GM23338 (cell line): ENCODE results near the gene FCRLA. TPM values are rescaled to one million over a fixed set of nuclear protein-coding genes. Genes with fewer than 3 reads are reported as not detected.
A peak's percentile ranks its signal among the peaks of the same experiment; 100 is the strongest.

Experiments
- ATAC-seq: fragments of 200-7000 bp; cut with Tn5 transposase; 3 replicates; pipeline ENCODE4 v1.9.1; 2020
- DNase-seq: peaks from one replicate; pipeline ENCODE4 v3.0.0-alpha.2; 2015; ENCODE audit warnings: low spot score
- H2AFZ ChIP-seq: fragments of 200-600 bp; sonication (generic); 2 replicates; pipeline ENCODE4 v1.8.0; 2016; ENCODE audit warnings: antibody characterized with exemption, mild to moderate bottlenecking, moderate library complexity
- H3F3A ChIP-seq: fragments of 200-600 bp; sonication (generic); replicated peaks from 2 replicates; pipeline ENCODE4 v1.8.0; 2017; ENCODE audit warnings: antibody characterized with exemption, mixed run types, low read depth
- H3K27ac ChIP-seq: fragments of 200-600 bp; sonication (generic); 2 replicates; pipeline ENCODE4 v1.6.1; 2016; ENCODE audit warnings: low read depth
- H3K27me3 ChIP-seq: fragments of 200-600 bp; sonication (generic); 2 replicates; pipeline ENCODE4 v1.8.0; 2016; ENCODE audit warnings: mild to moderate bottlenecking, mixed run types, moderate library complexity; ENCODE audit not compliant: insufficient read depth
- H3K36me3 ChIP-seq: fragments of 200-600 bp; sonication (generic); 2 replicates; pipeline ENCODE4 v1.8.0; 2016; ENCODE audit warnings: mild to moderate bottlenecking; ENCODE audit not compliant: insufficient read depth
- H3K4me1 ChIP-seq: fragments of 200-600 bp; sonication (generic); 2 replicates; pipeline ENCODE4 v1.8.0; 2016; ENCODE audit warnings: mild to moderate bottlenecking, moderate library complexity; ENCODE audit not compliant: insufficient read depth
- H3K4me2 ChIP-seq: fragments of 200-600 bp; sonication (generic); 2 replicates; pipeline ENCODE4 v1.7.1; 2017; ENCODE audit warnings: mixed run types
- H3K4me3 ChIP-seq: fragments of 200-600 bp; sonication (generic); 2 replicates; pipeline ENCODE4 v1.6.1; 2016; ENCODE audit warnings: mixed run types
- H3K79me2 ChIP-seq: fragments of 200-600 bp; sonication (generic); replicated peaks from 2 replicates; pipeline ENCODE4 v1.8.0; 2017; ENCODE audit warnings: mild to moderate bottlenecking; ENCODE audit not compliant: insufficient read depth
- H3K9me2 ChIP-seq: fragments of 200-600 bp; sonication (generic); 2 replicates; pipeline ENCODE4 v1.8.0; 2017; ENCODE audit not compliant: insufficient read depth
- H4K20me1 ChIP-seq: fragments of 200-600 bp; sonication (generic); replicated peaks from 2 replicates; pipeline ENCODE4 v1.8.0; 2017; ENCODE audit warnings: mild to moderate bottlenecking; ENCODE audit not compliant: insufficient read depth
- H3K27ac Mint-ChIP-seq: 2 replicates; pipeline ENCODE4 v1.8.0; 2020; ENCODE audit warnings: inconsistent platforms, mild to moderate bottlenecking, moderate library complexity, mixed read lengths
- H3K27me3 Mint-ChIP-seq: 3 replicates; pipeline ENCODE4 v1.8.0; 2022; ENCODE audit warnings: low read depth, mild to moderate bottlenecking, moderate library complexity, mixed read lengths, inconsistent platforms; ENCODE audit not compliant: insufficient read depth, poor library complexity
- H3K36me3 Mint-ChIP-seq: 3 replicates; pipeline ENCODE4 v1.8.0; 2021; ENCODE audit warnings: low read depth, mild to moderate bottlenecking, inconsistent platforms, moderate library complexity, mixed read lengths
- H3K4me1 Mint-ChIP-seq: 3 replicates; pipeline ENCODE4 v1.8.0; 2020; ENCODE audit warnings: mild to moderate bottlenecking, inconsistent platforms, mixed read lengths
- H3K4me3 Mint-ChIP-seq: 3 replicates; pipeline ENCODE4 v1.8.0; 2021; ENCODE audit warnings: moderate library complexity, mild to moderate bottlenecking, inconsistent platforms, mixed read lengths
- H3K9me3 Mint-ChIP-seq: 3 replicates; pipeline ENCODE4 v1.8.0; 2020; ENCODE audit warnings: moderate library complexity, mild to moderate bottlenecking, inconsistent platforms, mixed read lengths
- CREB1 ChIP-seq: fragments of 250-450 bp; sonication (Bioruptor Pico); IDR thresholded peaks from 2 replicates; pipeline ENCODE4 v1.5.0; 2020; ENCODE audit warnings: low read depth, mild to moderate bottlenecking, moderate library complexity
- EZH2 ChIP-seq: fragments of 200-600 bp; sonication (generic); IDR thresholded peaks from one replicate; pipeline ENCODE4 v1.8.0; 2017; ENCODE audit warnings: antibody characterized with exemption, mild to moderate bottlenecking, low read depth; ENCODE audit not compliant: unreplicated experiment
- JUNB ChIP-seq: IDR thresholded peaks from one replicate; pipeline ENCODE4 v1.6.1; 2016; ENCODE audit warnings: antibody characterized with exemption; ENCODE audit not compliant: unreplicated experiment
- STAT1 ChIP-seq: IDR thresholded peaks from one replicate; pipeline ENCODE4 v1.6.1; 2016; ENCODE audit warnings: antibody characterized with exemption; ENCODE audit not compliant: unreplicated experiment
- ZNF114 ChIP-seq: fragments of 250-450 bp; sonication (Bioruptor Pico); IDR thresholded peaks from 2 replicates; pipeline ENCODE4 v1.5.0; 2020; ENCODE audit warnings: mild to moderate bottlenecking, moderate library complexity
- ZNF331 ChIP-seq: fragments of 250-450 bp; sonication (Bioruptor Pico); IDR thresholded peaks from 2 replicates; pipeline ENCODE4 v1.5.0; 2020; ENCODE audit warnings: low read depth, mild to moderate bottlenecking, moderate library complexity
- polyA plus RNA-seq: library from polyadenylated mRNA; unstranded; fragments of >200 nt; fragmentation: Nextera tagmentation; extraction: Ambion mirVana; gene quantifications from 2 replicates; pipeline ENCODE4 v1.2.1, GENCODE V29; 2016
- total RNA-seq: library from RNA; depleted of rRNA; stranded (reverse); fragments of >200 nt; shearing (Covaris generic); gene quantifications from 2 replicates; pipeline ENCODE4 v1.2.3, GENCODE V29; 2014
- TF ChIP-seq, protein P1 (sequence below), 2 experiments: fragments of 200-600 bp in 1 of 2; sonication (generic) in 1 of 2; conservative IDR thresholded peaks; 2 replicates each; pipeline versions ENCODE4 v1.5.1 to v1.6.1; 2016 to 2017; ENCODE audit warnings: antibody characterized with exemption in 2 of 2, low read depth in 2 of 2, mild to moderate bottlenecking in 2 of 2, moderate library complexity in 1 of 2
- TF ChIP-seq, protein P2 (sequence below): IDR thresholded peaks from 2 replicates; pipeline ENCODE4 v1.6.1; 2016; ENCODE audit warnings: antibody characterized with exemption
- TF ChIP-seq, protein P3 (sequence below): fragments of 250-450 bp; sonication (Bioruptor Pico); IDR thresholded peaks from 2 replicates; pipeline ENCODE4 v1.5.0; 2020; ENCODE audit warnings: mild to moderate bottlenecking, moderate library complexity
- TF ChIP-seq, protein P4 (sequence below): IDR thresholded peaks from one replicate; pipeline ENCODE4 v1.6.1; 2018; ENCODE audit warnings: antibody characterized with exemption; ENCODE audit not compliant: unreplicated experiment

The FCRLA gene
- total and polyA plus RNA-seq, 2 experiments from 2014 or later: 0.24 TPM; not detected in 1

DNA sequence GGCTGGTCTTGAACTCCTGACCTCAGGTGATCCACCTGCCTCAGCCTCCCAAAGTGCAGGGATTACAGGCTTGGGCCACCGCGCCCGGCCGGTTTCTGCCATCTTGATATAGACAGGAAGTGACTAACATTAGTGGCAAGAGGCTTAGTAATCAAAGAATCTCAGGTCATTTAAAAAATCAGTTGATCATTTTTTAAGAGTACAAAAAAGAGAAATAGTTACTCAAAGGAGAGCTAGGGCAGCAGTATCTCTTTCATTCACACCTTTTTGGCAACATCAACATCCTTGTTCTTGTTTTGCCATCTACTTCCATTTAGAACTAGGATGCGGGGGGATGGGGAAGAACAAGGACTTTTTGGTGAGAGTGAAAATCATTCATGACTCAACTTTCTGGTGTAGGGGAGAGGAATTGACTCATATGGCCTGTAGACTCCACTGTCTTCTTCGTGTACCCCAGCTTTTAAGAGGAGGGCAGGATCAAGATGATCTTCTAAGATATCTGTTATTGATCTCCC, 23.1 kb downstream of the FCRLA start (continued):
- TF ChIP-seq, protein P1, sequence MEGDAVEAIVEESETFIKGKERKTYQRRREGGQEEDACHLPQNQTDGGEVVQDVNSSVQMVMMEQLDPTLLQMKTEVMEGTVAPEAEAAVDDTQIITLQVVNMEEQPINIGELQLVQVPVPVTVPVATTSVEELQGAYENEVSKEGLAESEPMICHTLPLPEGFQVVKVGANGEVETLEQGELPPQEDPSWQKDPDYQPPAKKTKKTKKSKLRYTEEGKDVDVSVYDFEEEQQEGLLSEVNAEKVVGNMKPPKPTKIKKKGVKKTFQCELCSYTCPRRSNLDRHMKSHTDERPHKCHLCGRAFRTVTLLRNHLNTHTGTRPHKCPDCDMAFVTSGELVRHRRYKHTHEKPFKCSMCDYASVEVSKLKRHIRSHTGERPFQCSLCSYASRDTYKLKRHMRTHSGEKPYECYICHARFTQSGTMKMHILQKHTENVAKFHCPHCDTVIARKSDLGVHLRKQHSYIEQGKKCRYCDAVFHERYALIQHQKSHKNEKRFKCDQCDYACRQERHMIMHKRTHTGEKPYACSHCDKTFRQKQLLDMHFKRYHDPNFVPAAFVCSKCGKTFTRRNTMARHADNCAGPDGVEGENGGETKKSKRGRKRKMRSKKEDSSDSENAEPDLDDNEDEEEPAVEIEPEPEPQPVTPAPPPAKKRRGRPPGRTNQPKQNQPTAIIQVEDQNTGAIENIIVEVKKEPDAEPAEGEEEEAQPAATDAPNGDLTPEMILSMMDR (conservative IDR thresholded peaks at IDR 0.05; ENCODE audit: low read depth in 2 of 2): no peak
- TF ChIP-seq CREB1: no peak
- TF ChIP-seq, protein P2, sequence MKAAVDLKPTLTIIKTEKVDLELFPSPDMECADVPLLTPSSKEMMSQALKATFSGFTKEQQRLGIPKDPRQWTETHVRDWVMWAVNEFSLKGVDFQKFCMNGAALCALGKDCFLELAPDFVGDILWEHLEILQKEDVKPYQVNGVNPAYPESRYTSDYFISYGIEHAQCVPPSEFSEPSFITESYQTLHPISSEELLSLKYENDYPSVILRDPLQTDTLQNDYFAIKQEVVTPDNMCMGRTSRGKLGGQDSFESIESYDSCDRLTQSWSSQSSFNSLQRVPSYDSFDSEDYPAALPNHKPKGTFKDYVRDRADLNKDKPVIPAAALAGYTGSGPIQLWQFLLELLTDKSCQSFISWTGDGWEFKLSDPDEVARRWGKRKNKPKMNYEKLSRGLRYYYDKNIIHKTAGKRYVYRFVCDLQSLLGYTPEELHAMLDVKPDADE: no peak
- no peak for TF ChIP-seq JUNB
- TF ChIP-seq ZNF114 (CRISPR knock-in tag): no peak
- TF ChIP-seq ZNF331: no peak

DNA sequence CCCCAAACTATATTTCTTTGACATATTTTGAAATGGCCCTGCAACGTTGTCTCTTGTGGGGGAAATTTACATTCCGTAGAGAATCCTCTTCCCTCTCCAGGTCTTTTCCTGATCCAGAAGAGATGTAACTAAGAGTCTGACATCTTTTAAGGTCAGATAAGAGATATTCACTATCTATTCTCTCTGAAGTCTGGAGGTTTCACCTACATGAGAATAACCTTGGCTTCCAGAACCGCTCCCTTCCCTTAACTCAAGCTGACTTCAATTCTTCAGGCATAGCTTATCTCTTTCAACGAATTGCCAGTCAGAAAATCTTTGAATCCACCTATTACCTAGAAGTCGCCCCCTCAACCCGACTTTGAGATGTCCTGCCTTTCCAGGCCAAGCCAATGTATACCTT, 24.2 kb downstream of the FCRLA start:
- ATAC-seq (no peak), DNase-seq (no peak)
- Histone ChIP-seq H3K4me2 (peak overlapping the region; percentile 35; the same call in 1 of the 2 replicates), H3K79me2 (no peaks in the 10 kb centered on the region), H3K36me3 (no peaks in the 10 kb centered on the region), H3K27ac (no peak overlapping the region), H3K27me3 (peaks cover 22% of the 10 kb centered on the region), H4K20me1 (no peaks in the 10 kb centered on the region), H3K4me3 (no peak overlapping the region), H2AFZ (peak overlapping the region; percentile 19; the same call in 1 of the 2 replicates), H3F3A (no peaks in the 10 kb centered on the region), H3K4me1 (peaks cover 22% of the 10 kb centered on the region), H3K9me2 (no peaks in the 10 kb centered on the region)
- peaks cover 36% of the 10 kb centered on the region for H3K4me1 Mint-ChIP-seq
- no peaks in the 10 kb centered on the region for H3K9me3 Mint-ChIP-seq
- no peak overlapping the region for H3K27ac Mint-ChIP-seq
- no peak overlapping the region for H3K4me3 Mint-ChIP-seq
- H3K27me3 Mint-ChIP-seq: peaks cover 14% of the 10 kb centered on the region
- no peaks in the 10 kb centered on the region for H3K36me3 Mint-ChIP-seq
- no peak for TF ChIP-seq ZNF331
- no peak for TF ChIP-seq EZH2
- TF ChIP-seq, protein P1 (conservative IDR thresholded peaks at IDR 0.05; ENCODE audit: low read depth in 2 of 2): no peak
- no peak for TF ChIP-seq ZNF114 (CRISPR knock-in tag)
- no peak for TF ChIP-seq STAT1
- TF ChIP-seq, protein P3, sequence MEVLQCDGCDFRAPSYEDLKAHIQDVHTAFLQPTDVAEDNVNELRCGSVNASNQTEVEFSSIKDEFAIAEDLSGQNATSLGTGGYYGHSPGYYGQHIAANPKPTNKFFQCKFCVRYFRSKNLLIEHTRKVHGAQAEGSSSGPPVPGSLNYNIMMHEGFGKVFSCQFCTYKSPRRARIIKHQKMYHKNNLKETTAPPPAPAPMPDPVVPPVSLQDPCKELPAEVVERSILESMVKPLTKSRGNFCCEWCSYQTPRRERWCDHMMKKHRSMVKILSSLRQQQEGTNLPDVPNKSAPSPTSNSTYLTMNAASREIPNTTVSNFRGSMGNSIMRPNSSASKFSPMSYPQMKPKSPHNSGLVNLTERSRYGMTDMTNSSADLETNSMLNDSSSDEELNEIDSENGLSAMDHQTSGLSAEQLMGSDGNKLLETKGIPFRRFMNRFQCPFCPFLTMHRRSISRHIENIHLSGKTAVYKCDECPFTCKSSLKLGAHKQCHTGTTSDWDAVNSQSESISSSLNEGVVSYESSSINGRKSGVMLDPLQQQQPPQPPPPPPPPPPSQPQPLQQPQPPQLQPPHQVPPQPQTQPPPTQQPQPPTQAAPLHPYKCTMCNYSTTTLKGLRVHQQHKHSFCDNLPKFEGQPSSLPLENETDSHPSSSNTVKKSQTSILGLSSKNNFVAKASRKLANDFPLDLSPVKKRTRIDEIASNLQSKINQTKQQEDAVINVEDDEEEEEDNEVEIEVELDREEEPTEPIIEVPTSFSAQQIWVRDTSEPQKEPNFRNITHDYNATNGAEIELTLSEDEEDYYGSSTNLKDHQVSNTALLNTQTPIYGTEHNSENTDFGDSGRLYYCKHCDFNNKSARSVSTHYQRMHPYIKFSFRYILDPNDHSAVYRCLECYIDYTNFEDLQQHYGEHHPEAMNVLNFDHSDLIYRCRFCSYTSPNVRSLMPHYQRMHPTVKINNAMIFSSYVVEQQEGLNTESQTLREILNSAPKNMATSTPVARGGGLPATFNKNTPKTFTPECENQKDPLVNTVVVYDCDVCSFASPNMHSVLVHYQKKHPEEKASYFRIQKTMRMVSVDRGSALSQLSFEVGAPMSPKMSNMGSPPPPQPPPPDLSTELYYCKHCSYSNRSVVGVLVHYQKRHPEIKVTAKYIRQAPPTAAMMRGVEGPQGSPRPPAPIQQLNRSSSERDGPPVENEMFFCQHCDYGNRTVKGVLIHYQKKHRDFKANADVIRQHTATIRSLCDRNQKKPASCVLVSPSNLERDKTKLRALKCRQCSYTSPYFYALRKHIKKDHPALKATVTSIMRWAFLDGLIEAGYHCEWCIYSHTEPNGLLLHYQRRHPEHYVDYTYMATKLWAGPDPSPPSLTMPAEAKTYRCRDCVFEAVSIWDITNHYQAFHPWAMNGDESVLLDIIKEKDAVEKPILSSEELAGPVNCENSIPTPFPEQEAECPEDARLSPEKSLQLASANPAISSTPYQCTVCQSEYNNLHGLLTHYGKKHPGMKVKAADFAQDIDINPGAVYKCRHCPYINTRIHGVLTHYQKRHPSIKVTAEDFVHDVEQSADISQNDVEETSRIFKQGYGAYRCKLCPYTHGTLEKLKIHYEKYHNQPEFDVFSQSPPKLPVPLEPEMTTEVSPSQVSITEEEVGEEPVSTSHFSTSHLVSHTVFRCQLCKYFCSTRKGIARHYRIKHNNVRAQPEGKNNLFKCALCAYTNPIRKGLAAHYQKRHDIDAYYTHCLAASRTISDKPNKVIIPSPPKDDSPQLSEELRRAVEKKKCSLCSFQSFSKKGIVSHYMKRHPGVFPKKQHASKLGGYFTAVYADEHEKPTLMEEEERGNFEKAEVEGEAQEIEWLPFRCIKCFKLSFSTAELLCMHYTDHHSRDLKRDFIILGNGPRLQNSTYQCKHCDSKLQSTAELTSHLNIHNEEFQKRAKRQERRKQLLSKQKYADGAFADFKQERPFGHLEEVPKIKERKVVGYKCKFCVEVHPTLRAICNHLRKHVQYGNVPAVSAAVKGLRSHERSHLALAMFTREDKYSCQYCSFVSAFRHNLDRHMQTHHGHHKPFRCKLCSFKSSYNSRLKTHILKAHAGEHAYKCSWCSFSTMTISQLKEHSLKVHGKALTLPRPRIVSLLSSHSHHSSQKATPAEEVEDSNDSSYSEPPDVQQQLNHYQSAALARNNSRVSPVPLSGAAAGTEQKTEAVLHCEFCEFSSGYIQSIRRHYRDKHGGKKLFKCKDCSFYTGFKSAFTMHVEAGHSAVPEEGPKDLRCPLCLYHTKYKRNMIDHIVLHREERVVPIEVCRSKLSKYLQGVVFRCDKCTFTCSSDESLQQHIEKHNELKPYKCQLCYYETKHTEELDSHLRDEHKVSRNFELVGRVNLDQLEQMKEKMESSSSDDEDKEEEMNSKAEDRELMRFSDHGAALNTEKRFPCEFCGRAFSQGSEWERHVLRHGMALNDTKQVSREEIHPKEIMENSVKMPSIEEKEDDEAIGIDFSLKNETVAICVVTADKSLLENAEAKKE (CRISPR knock-in tag): no peak
- TF ChIP-seq, protein P4, sequence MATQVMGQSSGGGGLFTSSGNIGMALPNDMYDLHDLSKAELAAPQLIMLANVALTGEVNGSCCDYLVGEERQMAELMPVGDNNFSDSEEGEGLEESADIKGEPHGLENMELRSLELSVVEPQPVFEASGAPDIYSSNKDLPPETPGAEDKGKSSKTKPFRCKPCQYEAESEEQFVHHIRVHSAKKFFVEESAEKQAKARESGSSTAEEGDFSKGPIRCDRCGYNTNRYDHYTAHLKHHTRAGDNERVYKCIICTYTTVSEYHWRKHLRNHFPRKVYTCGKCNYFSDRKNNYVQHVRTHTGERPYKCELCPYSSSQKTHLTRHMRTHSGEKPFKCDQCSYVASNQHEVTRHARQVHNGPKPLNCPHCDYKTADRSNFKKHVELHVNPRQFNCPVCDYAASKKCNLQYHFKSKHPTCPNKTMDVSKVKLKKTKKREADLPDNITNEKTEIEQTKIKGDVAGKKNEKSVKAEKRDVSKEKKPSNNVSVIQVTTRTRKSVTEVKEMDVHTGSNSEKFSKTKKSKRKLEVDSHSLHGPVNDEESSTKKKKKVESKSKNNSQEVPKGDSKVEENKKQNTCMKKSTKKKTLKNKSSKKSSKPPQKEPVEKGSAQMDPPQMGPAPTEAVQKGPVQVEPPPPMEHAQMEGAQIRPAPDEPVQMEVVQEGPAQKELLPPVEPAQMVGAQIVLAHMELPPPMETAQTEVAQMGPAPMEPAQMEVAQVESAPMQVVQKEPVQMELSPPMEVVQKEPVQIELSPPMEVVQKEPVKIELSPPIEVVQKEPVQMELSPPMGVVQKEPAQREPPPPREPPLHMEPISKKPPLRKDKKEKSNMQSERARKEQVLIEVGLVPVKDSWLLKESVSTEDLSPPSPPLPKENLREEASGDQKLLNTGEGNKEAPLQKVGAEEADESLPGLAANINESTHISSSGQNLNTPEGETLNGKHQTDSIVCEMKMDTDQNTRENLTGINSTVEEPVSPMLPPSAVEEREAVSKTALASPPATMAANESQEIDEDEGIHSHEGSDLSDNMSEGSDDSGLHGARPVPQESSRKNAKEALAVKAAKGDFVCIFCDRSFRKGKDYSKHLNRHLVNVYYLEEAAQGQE: no peak
